Endothelial cell of umbilical vein (primary cell): Measurements from ENCODE around the gene EGFL7. TPM values are rescaled to one million over a fixed set of nuclear protein-coding genes. Genes with fewer than 3 reads are reported as not detected.

Experiments
- BruUV-seq: library from RNA; stranded (reverse); fragments of 400-500 nt; replicated peaks from 2 replicates; lab custom pipeline; 2021; lab: Mats Ljungman, UMichigan
- CTCF ChIA-PET: fragments of 300-600, 350-600 bp; sonication (Branson Sonifier 250); formaldehyde crosslinking; loops from one replicate; lab custom pipeline; 2021; ENCODE audit warnings: antibody characterized with exemption, inconsistent platforms; lab: Charles Lee
- POLR2A ChIA-PET: fragments of 300-600, 350-600 bp; sonication (Branson Sonifier 250); formaldehyde crosslinking; loops from one replicate; lab custom pipeline; 2021; ENCODE audit warnings: antibody characterized with exemption, inconsistent platforms; lab: Charles Lee
- DNase-seq: peaks from one replicate; pipeline ENCODE4 v3.0.0-alpha.2; 2011; ENCODE audit warnings: low read depth, low spot score
- FAIRE-seq: peaks from 2 replicates; lab custom pipeline; 2011; peaks lifted over from hg19 to GRCh38; lab: Jason Lieb, UNC
- H2AFZ ChIP-seq: 2 replicates; pipeline ENCODE4 v1.6.0; 2012; ENCODE audit warnings: low read depth, low read length, control low read depth, inconsistent platforms
- H3K27ac ChIP-seq: 2 replicates; pipeline ENCODE4 v1.5.1; 2011; ENCODE audit warnings: low read depth, mild to moderate bottlenecking, control low read depth, low read length, moderate library complexity; ENCODE audit not compliant: insufficient read depth
- H3K27me3 ChIP-seq, 2 experiments: 2 replicates each; pipeline versions ENCODE4 v1.6.0 to v1.6.1; 2011; ENCODE audit warnings: low read length in 2 of 2, mixed read lengths in 1 of 2; ENCODE audit not compliant: control insufficient read depth in 2 of 2, insufficient read depth in 2 of 2
- H3K36me3 ChIP-seq, 2 experiments: 2 replicates in 1 of 2; 3 replicates in 1 of 2; pipeline ENCODE4 v1.5.1; 2011; ENCODE audit warnings: low read length in 2 of 2, mild to moderate bottlenecking in 1 of 2, moderate library complexity in 1 of 2; ENCODE audit not compliant: control insufficient read depth in 2 of 2, insufficient read depth in 2 of 2; ENCODE audit errors: extremely low read depth in 1 of 2
- H3K4me1 ChIP-seq: 3 replicates; pipeline ENCODE4 v1.5.1; 2011; ENCODE audit warnings: mild to moderate bottlenecking, low read length; ENCODE audit not compliant: control insufficient read depth, insufficient read depth; ENCODE audit errors: extremely low read depth
- H3K4me2 ChIP-seq: 2 replicates; pipeline ENCODE4 v1.6.1; 2011; ENCODE audit warnings: low read length, control low read depth, mixed read lengths; ENCODE audit not compliant: insufficient read depth
- H3K4me3 ChIP-seq, 3 experiments: fragments of 200-600 bp in 1 of 3; sonication (generic), shearing (Covaris generic) in 1 of 3; replicated peaks in 1 of 3; 2 replicates each; pipeline ENCODE4 v1.5.1; 2011 to 2016; ENCODE audit warnings: control low read depth in 3 of 3, low read length in 3 of 3, mild to moderate bottlenecking in 2 of 3, inconsistent platforms in 1 of 3, low read depth in 1 of 3, moderate library complexity in 1 of 3; ENCODE audit not compliant: insufficient read depth in 1 of 3
- H3K79me2 ChIP-seq: 2 replicates; pipeline ENCODE4 v1.6.0; 2012; ENCODE audit warnings: low read length, inconsistent platforms; ENCODE audit not compliant: control insufficient read depth, insufficient read depth
- H3K9ac ChIP-seq: replicated peaks from 2 replicates; pipeline ENCODE3; 2011; ENCODE audit warnings: low read length, control low read depth; ENCODE audit not compliant: insufficient read depth; ENCODE audit errors: extremely low read depth
- H3K9me1 ChIP-seq: replicated peaks from 3 replicates; pipeline ENCODE4 v1.6.0; 2011; ENCODE audit warnings: mild to moderate bottlenecking, low read length; ENCODE audit not compliant: control insufficient read depth, insufficient read depth; ENCODE audit errors: extremely low read depth
- H3K9me3 ChIP-seq: replicated peaks from 2 replicates; pipeline ENCODE4 v1.5.1; 2012; ENCODE audit warnings: low read length, inconsistent platforms; ENCODE audit not compliant: control insufficient read depth, insufficient read depth
- H4K20me1 ChIP-seq: replicated peaks from 2 replicates; pipeline ENCODE3; 2011; ENCODE audit warnings: mild to moderate bottlenecking, low read length; ENCODE audit not compliant: control insufficient read depth, insufficient read depth; ENCODE audit errors: extremely low read depth
- CTCF ChIP-seq, 2 donors: IDR thresholded peaks; 1 replicate in 1 of 2; 2 replicates in 1 of 2; pipeline ENCODE4 v1.5.1; 2011; ENCODE audit warnings: low read length in 2 of 2, mild to moderate bottlenecking in 2 of 2, moderate library complexity in 2 of 2, control low read depth in 1 of 2, inconsistent platforms in 1 of 2, low read depth in 1 of 2; ENCODE audit not compliant: insufficient read depth in 1 of 2; ENCODE audit errors: extremely low read depth in 1 of 2
- EZH2 ChIP-seq: IDR thresholded peaks from 2 replicates; pipeline ENCODE4 v1.6.1; 2012; ENCODE audit warnings: borderline replicate concordance, low read depth, mild to moderate bottlenecking, moderate library complexity, low read length, inconsistent platforms; ENCODE audit not compliant: severe bottlenecking
- FOS ChIP-seq: IDR thresholded peaks from 2 replicates; pipeline ENCODE4 v1.6.1; 2011; ENCODE audit warnings: mild to moderate bottlenecking, low read length, moderate library complexity, borderline replicate concordance; ENCODE audit not compliant: insufficient read depth
- GATA2 ChIP-seq: IDR thresholded peaks from 2 replicates; pipeline ENCODE4 v1.7.0; 2011; ENCODE audit warnings: low read depth, mild to moderate bottlenecking, moderate library complexity, mixed read lengths, low read length; ENCODE audit not compliant: insufficient read length, insufficient read depth
- JUN ChIP-seq: IDR thresholded peaks from 2 replicates; pipeline ENCODE4 v1.6.1; 2011; ENCODE audit warnings: borderline replicate concordance, low read depth; ENCODE audit not compliant: insufficient read length, insufficient read depth
- MAX ChIP-seq: IDR thresholded peaks from 2 replicates; pipeline ENCODE4 v1.6.1; 2011; ENCODE audit not compliant: insufficient read depth, insufficient read length
- MYC ChIP-seq: IDR thresholded peaks from one replicate; pipeline ENCODE4 v1.6.1; 2011; ENCODE audit warnings: mild to moderate bottlenecking, low read depth, low read length
- POLR2A ChIP-seq: IDR thresholded peaks from 2 replicates; pipeline ENCODE4 v1.6.1; 2012; ENCODE audit warnings: low read depth, mild to moderate bottlenecking, control low read depth, low read length
- POLR2AphosphoS5 ChIP-seq: IDR thresholded peaks from 2 replicates; pipeline ENCODE4 v1.6.1; 2012; ENCODE audit warnings: low read depth, mild to moderate bottlenecking, control low read depth, low read length, moderate library complexity; ENCODE audit not compliant: insufficient read depth
- dilution Hi-C: fragments of 300-500 bp; cut with MboI; formaldehyde crosslinking; loops from one replicate; pipeline ENCODE4 v1.15.0; 2019; ENCODE audit warnings: low sequenced_read_pairs; ENCODE audit not compliant: extremely low pct_ligation_motif_present
- intact Hi-C: fragments of 100-400 bp; cut with micrococcal nuclease; formaldehyde crosslinking; loops from one replicate; pipeline ENCODE4 v1.10.0; 2022
- polyA plus RNA-seq, 4 experiments: library from polyadenylated mRNA; depleted of rRNA in 3 of 4; stranded (reverse) in 3 of 4; unstranded in 1 of 4; fragments of >200 nt; gene quantifications; 2 replicates each; pipeline versions ENCODE4 v1.2.1 to v1.2.3, GENCODE V29; 2011 to 2012; ENCODE audit warnings: missing spikeins in 1 of 4
- total RNA-seq: library from RNA; stranded (reverse); gene quantifications from 2 replicates; pipeline ENCODE4 v1.2.3, GENCODE V29; 2021

Gene EGFL7
- total and polyA plus RNA-seq, 2 donors (not counting 3 experiments of a cell fraction or from before 2014, with no cell fraction given) = 1,043 to 1,377 TPM

DNA sequence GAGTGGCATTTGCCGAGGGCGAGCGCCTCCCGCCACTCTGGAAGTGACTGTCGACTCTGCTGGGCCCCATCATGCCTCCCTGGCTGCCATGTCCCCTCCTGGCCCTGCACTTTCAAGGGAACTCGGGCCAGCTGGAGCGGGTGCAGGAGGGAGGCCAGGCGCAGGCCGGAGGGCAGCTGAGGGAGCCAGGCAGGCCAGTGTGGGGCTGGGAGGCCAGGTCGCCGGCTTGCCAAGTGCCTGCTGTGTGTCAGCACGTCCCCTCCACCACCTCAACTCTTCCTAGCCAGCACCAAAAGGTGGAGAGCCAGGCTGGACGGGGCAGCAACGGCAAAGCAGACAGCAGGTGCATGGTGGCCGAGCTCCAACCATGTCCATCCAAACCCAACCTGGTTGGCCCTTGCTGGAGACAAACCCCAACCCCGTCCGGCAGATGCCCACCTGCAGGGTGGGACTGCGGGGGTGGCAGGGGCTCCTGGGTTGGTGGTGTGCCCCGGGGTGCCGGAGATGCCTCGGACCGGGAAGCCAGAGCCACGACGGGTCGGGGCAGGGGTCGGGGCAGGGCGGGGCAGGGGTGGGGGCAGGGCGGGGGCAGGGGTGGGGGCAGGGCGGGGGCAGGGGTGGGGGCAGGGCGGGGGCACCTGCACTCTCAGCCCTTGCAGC lies 36.5 kb upstream of the EGFL7 start:
- no peak overlapping the region for H3K27ac ChIP-seq
- BruUV-seq = no TSS peak
- TF ChIP-seq POLR2AphosphoS5 (no peak), MYC (no peak), MAX (no peak), EZH2 (no peak), GATA2 (no peak), JUN (no peak), FOS (no peak), POLR2A (no peak), CTCF (IDR thresholded peaks at IDR 0.05; ENCODE audit: extremely low read depth in 1 of 2, insufficient read depth in 1 of 2, low read depth in 1 of 2, low read length in 2 of 2) (no peak)
- dilution Hi-C loops = no loop called here
- H4K20me1 ChIP-seq = no peaks in the 10 kb centered on the region
- H3K9ac ChIP-seq = no peak overlapping the region
- no peaks in the 10 kb centered on the region for H3K27me3 ChIP-seq
- DNase-seq (no peak), FAIRE-seq (no peak)
- no peaks in the 10 kb centered on the region for H3K79me2 ChIP-seq
- H3K4me3 ChIP-seq = no peak overlapping the region
- H3K9me1 ChIP-seq = no peaks in the 10 kb centered on the region
- no peak overlapping the region for H3K4me2 ChIP-seq
- no peaks in the 10 kb centered on the region for H3K9me3 ChIP-seq
- no peak overlapping the region for H2AFZ ChIP-seq
- CTCF ChIA-PET = interaction anchor here (1.0 to 7.3 kb wide), 15 partner anchors 12 to 139 kb away, joined by 3 to 261 read pairs (median 8); partner anchors contain the start of gene NOTCH1
- POLR2A ChIA-PET = interaction anchor here (0.9 to 1.6 kb wide), 6 partner anchors 9 to 138 kb away, joined by 3 to 7 read pairs (median 4); no protein-coding TSS in a partner anchor
- H3K4me1 ChIP-seq = peaks cover 12% of the 10 kb centered on the region
- intact Hi-C loops = no loop called here
- H3K36me3 ChIP-seq = no peaks in the 10 kb centered on the region
